Type B pancreatic cell (in vitro differentiated cells): ENCODE measurements around the gene ZNF791. TPM values are rescaled to one million over a fixed set of nuclear protein-coding genes. Genes with fewer than 3 reads are reported as not detected.

Source experiments
- DNase-seq: peaks from one replicate; pipeline ENCODE4 v3.0.0; 2021; ENCODE audit warnings: mixed read lengths; ENCODE audit not compliant: unreplicated experiment; ENCODE audit errors: extremely low spot score
- H3K27ac Mint-ChIP-seq: 2 replicates; pipeline ENCODE4 v1.8.0; 2021; ENCODE audit warnings: mild to moderate bottlenecking, mixed read lengths
- H3K27me3 Mint-ChIP-seq: 2 replicates; pipeline ENCODE4 v1.8.0; 2021; ENCODE audit warnings: mixed read lengths
- H3K36me3 Mint-ChIP-seq: 2 replicates; pipeline ENCODE4 v1.8.0; 2021; ENCODE audit warnings: mixed read lengths
- H3K4me1 Mint-ChIP-seq: one replicate; pipeline ENCODE4 v1.8.0; 2021; ENCODE audit warnings: mixed read lengths; ENCODE audit not compliant: unreplicated experiment
- H3K4me3 Mint-ChIP-seq: 2 replicates; pipeline ENCODE4 v1.8.0; 2021; ENCODE audit warnings: mild to moderate bottlenecking, mixed read lengths
- H3K9me3 Mint-ChIP-seq: 2 replicates; pipeline ENCODE4 v1.8.0; 2021; ENCODE audit warnings: mixed read lengths
- CTCF ChIP-seq: fragments of 200-600 bp; sonication (generic); conservative IDR thresholded peaks from 2 replicates; pipeline ENCODE4 v1.5.0; 2021; ENCODE audit warnings: antibody characterized with exemption, mild to moderate bottlenecking
- total RNA-seq: library from RNA; stranded (reverse); gene quantifications from 2 replicates; pipeline ENCODE4 v1.2.1, GENCODE V29; 2021; ENCODE audit warnings: low replicate concordance

ZNF791 gene
- total RNA-seq, 1 donor from 2014 or later: 21.1 TPM

- H3K27me3 Mint-ChIP-seq: no peaks in the 10 kb centered on the region
- peaks cover 52% of the 10 kb centered on the region for H3K36me3 Mint-ChIP-seq
- no peak overlapping the region for H3K27ac Mint-ChIP-seq
- DNase-seq: no peak
- H3K4me1 Mint-ChIP-seq: no peaks in the 10 kb centered on the region
- peaks cover 27% of the 10 kb centered on the region for H3K9me3 Mint-ChIP-seq
- TF ChIP-seq CTCF: no peak
- H3K4me3 Mint-ChIP-seq: no peak overlapping the region
Observed at GRCh38 chr19:12580180-12580694, 30.5 kb upstream of the ZNF791 start.

GRCh38 chr19:12581100-12581499 lies 29.6 kb upstream of the ZNF791 start:
- no peak for DNase-seq
- Mint-ChIP-seq H3K4me1 (no peaks in the 10 kb centered on the region), H3K27ac (no peak overlapping the region), H3K27me3 (no peaks in the 10 kb centered on the region), H3K4me3 (no peak overlapping the region), H3K36me3 (peaks cover 48% of the 10 kb centered on the region), H3K9me3 (peaks cover 27% of the 10 kb centered on the region)
- TF ChIP-seq CTCF: no peak

- TF ChIP-seq CTCF: no peak
- H3K9me3 Mint-ChIP-seq: no peaks in the 10 kb centered on the region
- H3K27ac Mint-ChIP-seq: no peak overlapping the region
- H3K4me1 Mint-ChIP-seq: no peaks in the 10 kb centered on the region
- H3K4me3 Mint-ChIP-seq: no peak overlapping the region
- DNase-seq: peak; percentile 31
- H3K27me3 Mint-ChIP-seq: no peaks in the 10 kb centered on the region
- peaks cover 15% of the 10 kb centered on the region for H3K36me3 Mint-ChIP-seq
Observed at GRCh38 chr19:12596485-12596884, 14.2 kb upstream of the ZNF791 start.

GRCh38 chr19:12596927-12597548 lies 13.7 kb upstream of the ZNF791 start:
- no peak overlapping the region for H3K4me3 Mint-ChIP-seq
- peak; percentile 65 for DNase-seq
- H3K36me3 Mint-ChIP-seq: peaks cover 15% of the 10 kb centered on the region
- TF ChIP-seq CTCF: no peak
- no peaks in the 10 kb centered on the region for H3K9me3 Mint-ChIP-seq
- no peaks in the 10 kb centered on the region for H3K4me1 Mint-ChIP-seq
- H3K27ac Mint-ChIP-seq: no peak overlapping the region
- H3K27me3 Mint-ChIP-seq: no peaks in the 10 kb centered on the region

DNA sequence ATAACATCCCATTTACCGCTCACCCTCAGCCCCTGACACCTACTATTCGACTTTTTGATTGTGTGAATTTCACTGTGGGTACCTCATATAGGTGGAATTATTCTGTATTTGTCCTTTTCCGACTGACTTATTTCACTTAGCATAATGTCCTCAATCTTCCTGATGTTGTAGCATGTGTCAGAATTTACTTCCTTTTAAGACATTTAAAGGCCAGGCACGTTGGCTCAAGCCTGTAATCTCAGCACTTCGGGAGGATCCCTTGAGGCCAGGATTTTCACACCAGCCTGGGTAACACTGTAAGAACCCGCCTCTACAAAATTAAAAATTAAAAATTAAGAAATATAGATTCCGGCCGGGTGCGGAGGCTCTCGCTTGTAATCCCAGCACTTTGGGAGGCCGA lies 13.1 kb upstream of the ZNF791 start:
- Mint-ChIP-seq H3K27me3 (no peaks in the 10 kb centered on the region), H3K9me3 (no peaks in the 10 kb centered on the region), H3K4me1 (no peaks in the 10 kb centered on the region), H3K27ac (no peak overlapping the region), H3K4me3 (no peak overlapping the region), H3K36me3 (peaks cover 15% of the 10 kb centered on the region)
- TF ChIP-seq CTCF: no peak
- DNase-seq: peak; percentile 34

- Mint-ChIP-seq H3K4me1 (no peaks in the 10 kb centered on the region), H3K4me3 (no peak overlapping the region)
- peak; percentile 2 for DNase-seq
Observed at GRCh38 chr19:12603714-12604113, 7.0 kb upstream of the ZNF791 start.

More at GRCh38 chr19:12603714-12604113, 7.0 kb upstream of the ZNF791 start:
- Mint-ChIP-seq H3K36me3 (peaks cover 5% of the 10 kb centered on the region), H3K27me3 (no peaks in the 10 kb centered on the region), H3K9me3 (no peaks in the 10 kb centered on the region), H3K27ac (no peak overlapping the region)
- no peak for TF ChIP-seq CTCF
